IPS-18a (cell line): ENCODE results near the gene CXADR.

Experiments
- H3K27ac ChIP-seq: one replicate; pipeline ENCODE4 v1.5.1; 2013; ENCODE audit warnings: low read length
- H3K27me3 ChIP-seq: one replicate; pipeline ENCODE4 v1.6.1; 2013; ENCODE audit warnings: mild to moderate bottlenecking, low read length; ENCODE audit not compliant: control insufficient read depth, insufficient read depth
- H3K36me3 ChIP-seq: one replicate; pipeline ENCODE4 v1.6.1; 2013; ENCODE audit warnings: low read depth, low read length; ENCODE audit not compliant: control insufficient read depth
- H3K4me1 ChIP-seq: one replicate; pipeline ENCODE4 v1.6.1; 2013; ENCODE audit warnings: low read depth, low read length; ENCODE audit not compliant: control insufficient read depth
- H3K4me3 ChIP-seq: one replicate; pipeline ENCODE4 v1.5.1; 2013; ENCODE audit warnings: low read length
- H3K9ac ChIP-seq: one replicate; pipeline ENCODE4 v1.6.1; 2013; ENCODE audit warnings: mild to moderate bottlenecking, low read length, moderate library complexity
- H3K9me3 ChIP-seq: one replicate; pipeline ENCODE4 v1.6.1; 2013; ENCODE audit warnings: low read depth, low read length; ENCODE audit not compliant: control insufficient read depth

CXADR gene

GRCh38 chr21:17611414-17612022 lies 98.7 kb downstream of the CXADR start:
- Histone ChIP-seq H3K27me3 (peaks cover 13% of the 10 kb centered on the region), H3K9me3 (no peaks in the 10 kb centered on the region), H3K4me3 (peak overlapping the region; percentile 90), H3K27ac (peak overlapping the region; percentile 7), H3K9ac (peak overlapping the region; percentile 81), H3K4me1 (peaks cover 10% of the 10 kb centered on the region), H3K36me3 (peaks cover 16% of the 10 kb centered on the region)

DNA sequence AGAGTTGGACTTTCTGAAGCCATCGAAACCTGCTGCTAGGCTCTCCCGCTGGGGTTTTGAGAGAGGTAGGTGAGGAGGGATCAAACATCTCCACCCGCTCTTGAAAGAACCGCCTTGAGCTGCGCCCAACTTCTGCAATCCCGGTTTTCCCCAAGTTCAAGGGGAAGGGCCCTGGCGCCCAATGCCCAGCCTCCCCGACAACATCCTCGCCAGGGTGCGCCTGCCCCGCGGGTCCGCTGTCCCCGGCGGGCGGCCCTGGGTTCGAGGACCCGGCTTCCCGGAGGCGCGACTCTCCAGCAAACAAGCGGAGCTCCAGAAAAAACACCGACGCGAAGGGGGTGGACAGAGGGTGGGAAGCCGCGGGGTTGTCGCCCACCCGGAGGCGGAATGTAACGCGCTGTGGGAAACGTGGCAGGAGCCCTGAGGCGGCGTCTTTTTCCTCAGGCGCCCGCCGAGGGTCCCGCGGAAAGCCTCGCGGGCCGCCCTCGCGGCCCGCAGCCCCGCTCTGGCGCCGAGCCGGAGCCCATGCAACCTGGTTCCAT lies 99.3 kb downstream of the CXADR start:
- Histone ChIP-seq H3K36me3 (peaks cover 16% of the 10 kb centered on the region), H3K4me1 (peaks cover 10% of the 10 kb centered on the region), H3K9ac (peak overlapping the region; percentile 81), H3K4me3 (peak overlapping the region; percentile 90), H3K27me3 (peaks cover 13% of the 10 kb centered on the region), H3K9me3 (no peaks in the 10 kb centered on the region), H3K27ac (no peak overlapping the region)

DNA sequence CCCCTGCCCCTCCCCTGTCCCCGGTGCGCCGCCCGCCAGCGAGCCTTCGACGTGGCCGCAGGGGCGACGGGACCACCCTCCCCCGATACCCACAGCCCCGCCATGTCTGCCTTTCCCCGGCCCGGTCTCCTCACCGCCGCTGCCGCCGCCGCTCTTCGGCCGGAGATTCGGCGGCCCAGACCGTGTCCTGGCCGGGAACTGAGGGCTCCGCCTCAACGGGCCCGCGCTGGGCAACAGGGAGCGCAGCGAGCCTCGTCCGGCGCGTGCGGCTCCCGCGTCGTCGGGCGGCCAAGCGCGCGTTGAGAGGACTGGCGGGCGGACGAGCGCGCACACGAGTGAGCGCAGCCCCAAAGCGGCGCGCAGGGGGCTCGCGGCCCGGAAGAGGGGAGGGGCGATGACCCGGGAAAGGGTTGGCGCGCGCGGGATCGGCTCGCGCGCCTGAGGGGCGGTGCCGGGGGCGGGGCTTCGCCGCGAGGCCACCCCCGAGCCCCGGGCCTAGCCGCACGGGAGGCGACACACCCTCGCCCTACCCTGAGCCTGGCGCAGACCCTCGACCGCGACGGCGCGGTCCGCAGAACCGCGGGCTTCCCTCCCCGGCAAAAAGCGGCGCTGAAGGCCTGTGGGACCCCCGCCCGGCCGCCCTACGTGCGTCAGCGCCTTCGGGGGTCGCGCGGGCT lies 99.9 kb downstream of the CXADR start, which contains the start of gene BTG3:
BTG3 (minus strand) TSS at position 337 of the 677 bp plus-strand sequence. CDS start 3,757 bp downstream, outside the sequence.
- Histone ChIP-seq H3K27me3 (peaks cover 13% of the 10 kb centered on the region), H3K9me3 (no peaks in the 10 kb centered on the region), H3K27ac (no peak within 1 kb of the TSS), H3K4me1 (peaks cover 10% of the 10 kb centered on the region), H3K36me3 (peaks cover 11% of the 10 kb centered on the region), H3K4me3 (peak within 1 kb of the TSS; percentile 90), H3K9ac (peak within 1 kb of the TSS; percentile 81)

DNA sequence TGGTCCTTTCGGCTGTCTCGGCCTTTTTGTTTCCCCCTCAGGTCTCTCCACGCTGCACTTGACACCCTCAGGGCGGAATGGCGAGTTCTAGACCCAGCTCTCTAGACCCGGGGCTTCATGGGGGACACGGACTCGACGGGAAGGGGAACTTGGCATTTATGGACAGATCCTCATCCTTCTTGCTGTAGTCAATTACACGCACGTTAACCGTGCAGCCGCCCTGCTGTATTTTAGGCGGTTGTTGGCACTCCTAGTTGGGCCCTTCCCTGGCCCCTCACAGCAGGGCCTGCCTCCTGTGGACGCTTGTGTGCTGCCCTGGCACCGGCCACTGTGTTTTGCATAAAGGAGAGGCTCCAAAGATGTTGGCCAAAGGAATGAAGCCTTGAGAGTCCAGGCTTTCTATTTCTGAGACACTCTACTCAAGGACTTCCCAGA lies 100.4 kb downstream of the CXADR start:
- Histone ChIP-seq H3K9ac (peak overlapping the region; percentile 81), H3K27me3 (peaks cover 13% of the 10 kb centered on the region), H3K4me3 (peak overlapping the region; percentile 90), H3K27ac (no peak overlapping the region), H3K4me1 (peaks cover 10% of the 10 kb centered on the region), H3K36me3 (peaks cover 5% of the 10 kb centered on the region), H3K9me3 (no peaks in the 10 kb centered on the region)

GRCh38 chr21:17616831-17617230 lies 104.0 kb downstream of the CXADR start:
- Histone ChIP-seq H3K27ac (no peak overlapping the region), H3K9me3 (no peaks in the 10 kb centered on the region), H3K36me3 (no peaks in the 10 kb centered on the region), H3K27me3 (peaks cover 13% of the 10 kb centered on the region), H3K4me3 (no peak overlapping the region), H3K9ac (no peak overlapping the region), H3K4me1 (no peaks in the 10 kb centered on the region)

DNA sequence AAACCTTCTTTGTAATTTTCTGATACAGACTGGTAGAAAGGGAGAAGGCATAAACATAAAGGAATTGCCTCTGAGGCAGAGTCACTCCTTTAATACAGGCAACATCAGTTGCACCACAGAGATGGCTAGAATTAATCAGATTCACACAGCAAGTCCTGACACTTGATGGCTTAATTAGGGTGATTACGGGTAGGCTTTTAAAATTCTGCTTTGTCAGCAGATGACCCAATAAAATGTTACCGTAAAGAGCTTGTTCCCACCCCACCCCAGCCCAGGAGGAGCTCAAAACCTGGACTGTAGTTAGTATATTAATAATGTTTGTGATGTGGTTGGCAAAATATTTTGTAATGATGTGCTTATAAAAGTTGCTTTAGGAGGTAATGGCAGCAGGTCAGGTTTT lies 109.2 kb downstream of the CXADR start:
- Histone ChIP-seq H3K36me3 (no peaks in the 10 kb centered on the region), H3K9me3 (no peaks in the 10 kb centered on the region), H3K4me3 (no peak overlapping the region), H3K27me3 (no peaks in the 10 kb centered on the region), H3K27ac (no peak overlapping the region), H3K9ac (no peak overlapping the region), H3K4me1 (no peaks in the 10 kb centered on the region)

GRCh38 chr21:17631195-17631594 lies 118.4 kb downstream of the CXADR start:
- Histone ChIP-seq H3K4me1 (no peaks in the 10 kb centered on the region), H3K9me3 (no peaks in the 10 kb centered on the region), H3K9ac (no peak overlapping the region), H3K27me3 (no peaks in the 10 kb centered on the region), H3K4me3 (no peak overlapping the region), H3K27ac (no peak overlapping the region), H3K36me3 (no peaks in the 10 kb centered on the region)

DNA sequence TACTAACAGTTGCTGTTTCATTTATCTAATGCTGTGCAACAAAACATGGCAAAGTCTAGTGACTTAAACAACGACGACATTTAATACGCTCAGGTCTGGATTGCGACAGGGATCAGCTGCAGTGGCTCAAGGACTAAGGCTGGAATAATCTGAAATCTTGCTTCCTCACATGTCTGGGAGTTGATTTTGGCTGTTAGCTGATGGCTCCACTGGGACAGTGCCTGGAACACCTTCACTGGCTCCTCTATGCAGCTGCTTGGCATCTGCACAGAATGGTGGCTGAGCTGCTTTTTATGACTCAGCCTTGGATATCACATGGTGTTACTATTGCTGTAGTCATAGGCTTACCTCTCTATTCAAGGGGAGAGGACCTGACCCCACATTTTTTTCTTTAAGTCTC lies 123.9 kb downstream of the CXADR start:
- H3K27ac ChIP-seq, result no peak overlapping the region

DNA sequence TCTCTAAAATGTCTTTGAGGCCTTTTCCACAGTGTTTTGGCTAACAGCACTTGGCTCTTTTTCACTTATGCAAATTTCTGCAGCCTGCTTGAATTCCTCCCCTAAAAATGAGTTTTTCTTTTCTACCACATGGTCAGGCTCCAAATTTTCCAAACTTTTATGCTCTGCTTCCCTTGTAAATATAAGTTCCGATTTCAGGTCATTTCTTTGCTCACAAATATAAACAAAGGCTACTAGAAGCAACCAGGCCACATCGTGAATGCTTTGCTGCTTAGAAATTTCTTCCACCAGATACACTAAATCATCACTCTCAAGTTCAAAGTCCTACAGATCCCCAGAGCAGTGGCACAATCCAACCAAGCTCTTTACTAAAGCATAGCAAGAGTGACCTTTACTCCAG lies 128.0 kb downstream of the CXADR start:
- no peaks in the 10 kb centered on the region for H3K9me3 ChIP-seq

More for the DNA sequence above, 123.9 kb downstream of the CXADR start:
- Histone ChIP-seq H3K9me3 (no peaks in the 10 kb centered on the region), H3K4me1 (no peaks in the 10 kb centered on the region), H3K9ac (no peak overlapping the region), H3K4me3 (no peak overlapping the region), H3K27me3 (no peaks in the 10 kb centered on the region), H3K36me3 (no peaks in the 10 kb centered on the region)

More for the DNA sequence above, 128.0 kb downstream of the CXADR start:
- no peak overlapping the region for H3K27ac ChIP-seq
- no peaks in the 10 kb centered on the region for H3K36me3 ChIP-seq
- H3K27me3 ChIP-seq, result no peaks in the 10 kb centered on the region
- H3K9ac ChIP-seq, result no peak overlapping the region
- H3K4me1 ChIP-seq, result no peaks in the 10 kb centered on the region
- H3K4me3 ChIP-seq, result no peak overlapping the region
